Measurements from ENCODE around the gene CSF1.

The CSF1 gene

GRCh38 chr1:109912873-109913272, 2.2 kb downstream of the CSF1 start:
- H3K9me3 Mint-ChIP-seq = no peaks in the 10 kb centered on the region
- DNase-seq = no peak
- no peak overlapping the region for H3K27ac Mint-ChIP-seq
- no peak for TF ChIP-seq CTCF (IDR thresholded peaks at IDR 0.05)
- H3K36me3 Mint-ChIP-seq (ENCODE audit: low read depth) = peaks cover 6% of the 10 kb centered on the region
- H3K27me3 Mint-ChIP-seq (ENCODE audit: low read depth, poor library complexity) = peaks cover 43% of the 10 kb centered on the region
- H3K4me1 Mint-ChIP-seq = peaks cover 44% of the 10 kb centered on the region
- H3K4me3 Mint-ChIP-seq = peak overlapping the region; percentile 7

GRCh38 chr1:109913360-109913879, 2.8 kb downstream of the CSF1 start:
- H3K27me3 Mint-ChIP-seq (ENCODE audit: low read depth, poor library complexity) = peaks cover 39% of the 10 kb centered on the region

GRCh38 chr1:109914587-109915240, 4.1 kb downstream of the CSF1 start:
- no peaks in the 10 kb centered on the region for H3K9me3 Mint-ChIP-seq
- H3K4me3 Mint-ChIP-seq = no peak overlapping the region
- H3K27ac Mint-ChIP-seq = no peak overlapping the region
- no peak for DNase-seq
- peaks cover 34% of the 10 kb centered on the region for H3K27me3 Mint-ChIP-seq (ENCODE audit: low read depth, poor library complexity)
- H3K36me3 Mint-ChIP-seq (ENCODE audit: low read depth) = peaks cover 18% of the 10 kb centered on the region
- H3K4me1 Mint-ChIP-seq = peaks cover 42% of the 10 kb centered on the region
- TF ChIP-seq CTCF (IDR thresholded peaks at IDR 0.05) = no peak

More at GRCh38 chr1:109913360-109913879, 2.8 kb downstream of the CSF1 start:
- no peak for DNase-seq
- no peak for TF ChIP-seq CTCF (IDR thresholded peaks at IDR 0.05)
- Mint-ChIP-seq H3K4me1 (peaks cover 46% of the 10 kb centered on the region), H3K27ac (no peak overlapping the region), H3K36me3 (ENCODE audit: low read depth) (peaks cover 11% of the 10 kb centered on the region), H3K9me3 (no peaks in the 10 kb centered on the region), H3K4me3 (no peak overlapping the region)

GRCh38 chr1:109917051-109917767, 6.6 kb downstream of the CSF1 start:
- Mint-ChIP-seq H3K36me3 (ENCODE audit: low read depth) (peaks cover 29% of the 10 kb centered on the region), H3K4me3 (no peak overlapping the region), H3K4me1 (peaks cover 24% of the 10 kb centered on the region), H3K27me3 (ENCODE audit: low read depth, poor library complexity) (peaks cover 19% of the 10 kb centered on the region), H3K27ac (no peak overlapping the region), H3K9me3 (no peaks in the 10 kb centered on the region)
- no peak for TF ChIP-seq CTCF (IDR thresholded peaks at IDR 0.05)
- DNase-seq = no peak

GRCh38 chr1:109917768-109918606, 7.3 kb downstream of the CSF1 start:
- no peak for DNase-seq
- Mint-ChIP-seq H3K27me3 (ENCODE audit: low read depth, poor library complexity) (peaks cover 13% of the 10 kb centered on the region), H3K27ac (no peak overlapping the region)

More at GRCh38 chr1:109917768-109918606, 7.3 kb downstream of the CSF1 start:
- TF ChIP-seq CTCF (IDR thresholded peaks at IDR 0.05) = no peak
- Mint-ChIP-seq H3K9me3 (no peaks in the 10 kb centered on the region), H3K4me3 (no peak overlapping the region), H3K4me1 (peaks cover 20% of the 10 kb centered on the region), H3K36me3 (ENCODE audit: low read depth) (peaks cover 29% of the 10 kb centered on the region)

Measured in nephron progenitor cell (in vitro differentiated cells).